Brain microvascular endothelial cell (primary cell): Measurements from ENCODE around the gene KLHL15.
A peak's percentile ranks its signal among the peaks of the same experiment; 100 is the strongest.
"Not testable (repeated sequence)": the region's sequence is repeated elsewhere in the genome, so short reads cannot be mapped to it uniquely, and the experiment has no call there.

Experiments used
- DNase-seq: peaks from one replicate; pipeline ENCODE4 v3.0.0-alpha.2; 2020
- H3K27ac ChIP-seq: fragments of 250-450 bp; sonication (Bioruptor Pico); 2 replicates; pipeline ENCODE4 v1.5.1; 2020; ENCODE audit warnings: mild to moderate bottlenecking, moderate library complexity
- H3K27me3 ChIP-seq: fragments of 250-450 bp; sonication (Bioruptor Pico); replicated peaks from 2 replicates; pipeline ENCODE4 v1.5.1; 2020; ENCODE audit warnings: mild to moderate bottlenecking
- H3K36me3 ChIP-seq: fragments of 250-450 bp; sonication (Bioruptor Pico); replicated peaks from 2 replicates; pipeline ENCODE4 v1.5.1; 2020; ENCODE audit warnings: mild to moderate bottlenecking
- H3K4me3 ChIP-seq: 2 replicates; pipeline ENCODE4 v1.5.1; 2011; ENCODE audit warnings: low read depth, mild to moderate bottlenecking, control low read depth, low read length, moderate library complexity
- CTCF ChIP-seq: IDR thresholded peaks from 2 replicates; pipeline ENCODE4 v1.5.1; 2011; ENCODE audit warnings: low read depth, mild to moderate bottlenecking, moderate library complexity, low read length, control low read depth, inconsistent platforms; ENCODE audit errors: missing control alignments
- in situ Hi-C: cut with HindIII; loops from 2 replicates; pipeline ENCODE4 v1.10.0; 2017; ENCODE audit warnings: low sequenced_read_pairs, low pct_ligation_motif_present

KLHL15 gene

GRCh38 chrX:24027086-24027485 lies at the start of gene KLHL15:
Gene KLHL15 (minus strand): TSS chrX:24027186. CDS start chrX:24006693, 20,493 bp downstream.
- H3K27me3 ChIP-seq = no peaks in the 10 kb centered on the region
- no peak for TF ChIP-seq CTCF
- peak within 1 kb of the TSS; percentile 91 for H3K27ac ChIP-seq
- in situ Hi-C loops = no loop called here
- no peaks in the 10 kb centered on the region for H3K36me3 ChIP-seq
- DNase-seq = no peak
- peak within 1 kb of the TSS; percentile 52 for H3K4me3 ChIP-seq

GRCh38 chrX:24069877-24070276 lies 42.9 kb upstream of the KLHL15 start:
- TF ChIP-seq CTCF = no peak

GRCh38 chrX:24063488-24063887 lies 36.5 kb upstream of the KLHL15 start:
- Histone ChIP-seq H3K4me3 (no peak overlapping the region), H3K27ac (no peak overlapping the region), H3K27me3 (no peaks in the 10 kb centered on the region), H3K36me3 (peaks cover 64% of the 10 kb centered on the region)
- in situ Hi-C loops = no loop called here
- no peak for DNase-seq
- no peak for TF ChIP-seq CTCF

More at GRCh38 chrX:24069877-24070276, 42.9 kb upstream of the KLHL15 start:
- no peak for DNase-seq
- in situ Hi-C loops = no loop called here
- no peak overlapping the region for H3K27ac ChIP-seq
- H3K36me3 ChIP-seq = peaks cover 56% of the 10 kb centered on the region
- H3K4me3 ChIP-seq = no peak overlapping the region
- no peaks in the 10 kb centered on the region for H3K27me3 ChIP-seq

- no peak for DNase-seq
- TF ChIP-seq CTCF = no peak
- no peak overlapping the region for H3K4me3 ChIP-seq
- H3K27me3 ChIP-seq = no peaks in the 10 kb centered on the region
- peaks cover 15% of the 10 kb centered on the region for H3K36me3 ChIP-seq
- in situ Hi-C loops = no loop called here
- peak overlapping the region; percentile 99 for H3K27ac ChIP-seq
These were observed 28.0 kb upstream of the KLHL15 start for GRCh38 chrX:24055043-24055356.

- H3K4me3 ChIP-seq = no peak within 1 kb of the TSS
- in situ Hi-C loops = no loop called here
These were observed 27.4 kb upstream of the KLHL15 start, which contains the start of gene EIF2S3 for GRCh38 chrX:24054182-24055042. Gene EIF2S3 (plus strand): TSS chrX:24054956. CDS start chrX:24054969, 13 bp downstream.

GRCh38 chrX:24050522-24051318 lies 23.7 kb upstream of the KLHL15 start:
- in situ Hi-C loops = not testable (repeated sequence)

More at GRCh38 chrX:24054182-24055042, 27.4 kb upstream of the KLHL15 start, which contains the start of gene EIF2S3:
- TF ChIP-seq CTCF = peak; percentile 80
- peak; percentile 95 for DNase-seq
- Histone ChIP-seq H3K36me3 (peaks cover 12% of the 10 kb centered on the region), H3K27ac (peak within 1 kb of the TSS; percentile 99), H3K27me3 (no peaks in the 10 kb centered on the region)

GRCh38 chrX:24049643-24050042 lies 22.7 kb upstream of the KLHL15 start:
- not testable (repeated sequence) for H3K4me3 ChIP-seq, H3K36me3 ChIP-seq

More at GRCh38 chrX:24050522-24051318, 23.7 kb upstream of the KLHL15 start:
- not testable (repeated sequence) for H3K36me3 ChIP-seq, H3K27me3 ChIP-seq, DNase-seq, H3K27ac ChIP-seq, H3K4me3 ChIP-seq

GRCh38 chrX:24046060-24046459 lies 19.1 kb upstream of the KLHL15 start:
- H3K36me3 ChIP-seq, H3K4me3 ChIP-seq, in situ Hi-C loops, H3K27ac ChIP-seq, H3K27me3 ChIP-seq, DNase-seq: not testable (repeated sequence)

More at GRCh38 chrX:24049643-24050042, 22.7 kb upstream of the KLHL15 start:
- in situ Hi-C loops, DNase-seq, H3K27me3 ChIP-seq, H3K27ac ChIP-seq: not testable (repeated sequence)
